Caki2 (cell line): Measurements from ENCODE around the gene ADIRF. TPM values are rescaled to one million over a fixed set of nuclear protein-coding genes. Genes with fewer than 3 reads are reported as not detected.
"Not testable (repeated sequence)": the region's sequence is repeated elsewhere in the genome, so short reads cannot be mapped to it uniquely, and the experiment has no call there.

Experiments
- DNase-seq: peaks from one replicate; pipeline ENCODE4 v3.0.0-alpha.2; 2015; ENCODE audit warnings: low read depth
- in situ Hi-C: cut with HindIII; loops from 2 replicates; pipeline ENCODE4 v1.10.0; 2016; ENCODE audit warnings: low sequenced_read_pairs, low pct_unique_long_range_greater_than_20kb, mixed read lengths
- total RNA-seq: library from RNA; depleted of rRNA; stranded (reverse); fragments of >200 nt; shearing (Covaris generic); gene quantifications from 2 replicates; pipeline ENCODE4 v1.2.3, GENCODE V29; 2014; ENCODE audit warnings: low replicate concordance

The ADIRF gene
- total RNA-seq, 1 experiment from 2014 or later = not detected

GRCh38 chr10:86944471-86944870, 23.8 kb upstream of the ADIRF start:
- no peak for DNase-seq
- in situ Hi-C loops = no loop called here

- no peak for DNase-seq
- in situ Hi-C loops = no loop called here
These were observed 23.4 kb upstream of the ADIRF start for GRCh38 chr10:86944907-86945306.

DNA sequence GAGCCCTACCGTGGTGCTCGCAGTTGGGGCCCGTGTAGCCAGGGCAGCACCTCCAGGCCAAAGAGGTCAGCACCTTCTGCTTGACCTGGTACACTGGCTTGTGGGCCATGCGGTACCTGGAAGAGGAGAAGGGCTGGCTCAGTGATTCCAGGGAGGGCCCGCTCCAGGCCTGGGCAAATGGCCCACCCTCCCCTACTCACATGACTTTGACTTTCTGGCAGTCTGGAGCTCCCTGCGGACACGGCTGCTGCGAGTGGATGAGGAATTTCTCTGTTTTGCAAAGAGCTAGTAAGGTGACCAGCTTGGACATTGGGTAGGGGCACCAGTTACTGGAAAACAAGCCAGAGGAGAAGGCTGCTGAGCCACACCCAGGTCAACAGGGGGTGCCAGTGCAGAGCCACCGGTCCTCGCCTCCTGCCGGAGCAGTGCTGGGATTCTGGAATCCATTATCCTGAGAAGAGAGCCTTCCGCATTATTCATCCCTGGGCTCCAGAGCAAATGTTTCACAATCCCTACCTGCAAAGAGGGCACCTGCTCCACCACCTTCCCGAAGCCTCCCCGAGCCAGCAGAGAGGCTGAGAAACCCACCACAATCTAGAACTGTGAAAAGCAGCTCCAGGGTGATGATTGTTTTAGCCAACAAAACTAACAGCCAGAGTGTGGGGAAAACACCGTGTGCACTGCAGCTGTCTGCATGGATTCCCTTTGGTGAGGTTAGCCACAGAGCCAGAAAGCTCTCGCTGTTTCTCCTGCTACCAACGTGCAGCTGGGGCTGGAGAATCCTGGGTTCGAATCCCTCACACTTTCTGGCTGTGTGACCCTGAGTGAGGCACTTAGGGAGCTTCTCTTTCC, 22.7 kb upstream of the ADIRF start:
- no peak for DNase-seq
- in situ Hi-C loops = no loop called here

- in situ Hi-C loops = no loop called here
These were observed 21.8 kb upstream of the ADIRF start for GRCh38 chr10:86946213-86947155.

GRCh38 chr10:86947806-86948205, 20.5 kb upstream of the ADIRF start:
- in situ Hi-C loops, DNase-seq: not testable (repeated sequence)

More at GRCh38 chr10:86946213-86947155, 21.8 kb upstream of the ADIRF start:
- no peak for DNase-seq

- in situ Hi-C loops = no loop called here
These were observed 17.9 kb upstream of the ADIRF start for GRCh38 chr10:86950349-86950748.

DNA sequence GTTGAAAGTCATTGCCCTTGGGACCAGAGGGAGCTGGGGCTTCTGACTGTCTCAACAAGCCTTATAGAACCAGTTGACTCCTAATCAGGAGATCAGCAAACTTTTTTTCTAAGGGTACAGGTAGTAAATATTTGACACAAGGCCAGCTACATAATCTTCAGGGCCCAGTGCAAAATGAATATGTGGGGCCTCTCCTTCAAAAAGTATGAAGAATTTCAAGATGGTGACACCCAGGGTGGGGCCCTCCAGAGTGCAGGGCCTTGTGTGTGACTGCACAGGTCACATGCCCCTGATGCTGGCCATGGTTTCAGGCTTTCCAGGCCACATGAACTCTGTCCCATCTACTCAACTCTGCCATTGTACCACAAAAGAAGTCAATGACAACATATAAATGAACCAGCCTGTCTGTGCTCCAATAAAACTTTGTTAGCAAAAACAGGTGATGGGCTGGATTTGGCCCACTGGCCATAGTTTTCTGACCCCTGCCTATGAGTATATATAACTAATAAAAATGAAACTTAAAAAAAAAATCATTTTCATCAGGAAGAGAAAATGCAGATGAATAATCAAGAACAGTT, 17.0 kb upstream of the ADIRF start:
- in situ Hi-C loops = no loop called here

More at GRCh38 chr10:86950349-86950748, 17.9 kb upstream of the ADIRF start:
- DNase-seq = no peak

GRCh38 chr10:86952106-86952505, 16.2 kb upstream of the ADIRF start:
- in situ Hi-C loops = no loop called here
- DNase-seq = no peak

More for the DNA sequence above, 17.0 kb upstream of the ADIRF start:
- no peak for DNase-seq

GRCh38 chr10:86952697-86953096, 15.6 kb upstream of the ADIRF start:
- in situ Hi-C loops = not testable (repeated sequence)

DNA sequence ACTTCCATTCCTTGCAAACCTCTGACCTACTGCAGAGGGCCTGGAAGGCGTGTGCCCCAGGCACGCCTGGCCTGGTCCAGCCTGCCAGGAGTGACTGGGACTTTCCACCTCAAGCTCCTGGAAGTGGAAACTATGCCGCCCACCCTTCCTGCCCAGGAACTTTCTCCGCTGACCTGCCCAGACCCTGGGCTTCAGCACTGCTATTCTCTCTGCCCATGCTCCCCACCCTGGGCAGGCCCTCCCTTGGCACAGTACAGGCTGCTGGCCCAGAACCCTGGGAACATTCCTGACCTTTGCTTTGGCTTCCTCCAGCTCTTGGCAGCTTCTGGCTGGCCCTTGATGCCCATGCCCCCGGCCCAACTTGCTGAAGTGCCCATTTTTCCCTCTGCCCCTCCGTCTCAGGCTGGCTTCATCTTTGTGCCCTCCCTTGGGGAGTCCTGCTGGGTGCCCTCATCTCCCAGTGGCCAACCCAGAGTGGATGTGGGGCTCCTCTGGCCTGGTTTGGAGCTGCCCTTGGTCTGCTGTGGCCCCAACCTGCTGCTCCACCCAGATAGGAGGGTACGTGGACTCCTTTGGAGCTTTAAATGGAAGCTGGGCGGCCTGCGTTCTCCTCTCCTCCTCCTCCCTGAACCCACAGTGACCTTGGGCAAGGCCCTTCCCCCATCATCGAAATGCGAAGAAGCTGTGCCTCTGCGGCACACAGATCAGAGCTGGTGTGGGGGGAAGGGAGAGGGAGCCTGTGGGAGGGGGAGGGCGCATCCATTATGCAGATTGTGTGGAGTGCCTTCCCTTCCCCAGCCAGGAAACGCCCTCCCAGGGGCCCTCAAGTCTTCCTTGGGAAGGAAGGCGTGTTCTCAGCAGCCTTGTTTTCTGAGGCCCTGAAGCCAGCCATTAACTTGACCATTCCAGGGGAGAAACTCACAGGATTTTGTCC, 14.3 kb upstream of the ADIRF start:
- in situ Hi-C loops = no loop called here
- peak; percentile 93 for DNase-seq

More at GRCh38 chr10:86952697-86953096, 15.6 kb upstream of the ADIRF start:
- not testable (repeated sequence) for DNase-seq

- DNase-seq = no peak
These were observed 13.4 kb upstream of the ADIRF start for GRCh38 chr10:86954681-86955500.

GRCh38 chr10:86955501-86956194, 12.6 kb upstream of the ADIRF start:
- DNase-seq = no peak
- in situ Hi-C loops = no loop called here

More at GRCh38 chr10:86954681-86955500, 13.4 kb upstream of the ADIRF start:
- in situ Hi-C loops = no loop called here

- DNase-seq = no peak
- in situ Hi-C loops = no loop called here
These were observed 12.0 kb upstream of the ADIRF start for GRCh38 chr10:86956195-86956847.

GRCh38 chr10:86956848-86957448, 11.3 kb upstream of the ADIRF start:
- in situ Hi-C loops = no loop called here
- no peak for DNase-seq

GRCh38 chr10:86957471-86958115, 10.7 kb upstream of the ADIRF start, which contains the start of gene MMRN2:
TSS of gene MMRN2 (minus strand) at chr10:86957615. CDS start at chr10:86957541, 74 bp downstream.
- DNase-seq = no peak
- in situ Hi-C loops = no loop called here
